Upper lobe of right lung (tissue), 1 donor: ENCODE data around the gene PLEKHA8. TPM values are rescaled to one million over a fixed set of nuclear protein-coding genes. Genes with fewer than 3 reads are reported as not detected.
A peak's percentile ranks its signal among the peaks of the same experiment; 100 is the strongest.

ENCODE experiments used
- ATAC-seq: fragments of 200-7000 bp; cut with Tn5 transposase; one replicate; pipeline ENCODE4 v1.9.1; 2020; ENCODE audit warnings: mild to moderate bottlenecking, moderate library complexity
- DNase-seq: peaks from one replicate; pipeline ENCODE4 v3.0.0-alpha.2; 2020
- H3K27ac ChIP-seq: fragments of 200-600 bp; one replicate; pipeline ENCODE4 v1.8.0; 2022
- H3K27me3 ChIP-seq: fragments of 200-600 bp; one replicate; pipeline ENCODE4 v1.8.0; 2022; ENCODE audit warnings: mild to moderate bottlenecking
- H3K36me3 ChIP-seq: fragments of 200-600 bp; one replicate; pipeline ENCODE4 v1.8.0; 2022
- H3K4me1 ChIP-seq: fragments of 200-600 bp; one replicate; pipeline ENCODE4 v1.8.0; 2022
- H3K4me3 ChIP-seq: fragments of 200-600 bp; one replicate; pipeline ENCODE4 v1.8.0; 2022; ENCODE audit warnings: mild to moderate bottlenecking
- H3K9me3 ChIP-seq: fragments of 200-600 bp; one replicate; pipeline ENCODE4 v1.8.0; 2022
- intact Hi-C: fragments of 100-400 bp; cut with DNase I; formaldehyde crosslinking; loops from one replicate; pipeline ENCODE4 v1.11.0; 2022
- total RNA-seq: library from RNA; stranded (reverse); fragmentation: NEBNext Ultra II Directional; extraction: Animal tissue kit (Norgen Biotek cat#: 25700); gene quantifications from one replicate; pipeline ENCODE4 v1.2.1, GENCODE V29; 2021
- TF ChIP-seq, protein P1 (sequence below): fragments of 200-600 bp; IDR thresholded peaks from one replicate; pipeline ENCODE4 v1.8.0; 2022; ENCODE audit warnings: antibody characterized with exemption
- donor health status: DM: no; HTN: yes; CAD: no; lungs with severe emphysema.

Gene PLEKHA8
- total RNA-seq, 1 donor from 2014 or later = 11.3 TPM

DNA sequence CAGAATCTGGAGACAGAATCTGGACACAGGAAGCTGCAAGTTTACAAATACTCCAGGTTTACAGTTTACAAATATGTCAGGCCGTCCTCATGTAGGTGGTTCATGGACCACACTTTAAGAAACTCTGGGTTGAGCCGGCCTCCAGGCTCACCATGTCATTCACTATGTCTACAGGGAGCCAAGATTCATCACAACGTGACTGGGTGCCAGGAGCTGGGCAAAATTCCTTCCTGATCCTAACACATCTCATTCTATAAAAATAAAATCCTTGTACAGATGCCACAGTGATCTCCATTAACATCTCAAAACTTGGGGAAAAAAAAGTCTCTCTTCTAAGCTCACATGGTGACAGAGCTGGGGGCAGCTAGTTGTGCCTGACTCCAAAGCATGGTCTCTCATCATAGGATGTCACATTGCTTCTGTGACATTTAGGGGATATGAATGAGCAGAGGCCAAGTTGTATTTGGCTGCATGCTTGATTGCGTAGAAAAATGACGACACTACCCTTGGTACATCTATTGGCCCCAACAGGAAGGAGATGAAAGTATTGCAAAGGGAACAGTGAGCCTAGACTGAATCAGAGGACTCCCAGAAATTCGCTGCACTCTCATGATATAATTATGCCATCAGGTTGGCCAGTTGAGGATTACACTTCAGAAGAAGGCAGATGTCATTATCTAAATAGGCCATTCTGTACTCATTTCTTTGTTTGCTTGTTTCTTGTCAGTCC lies 142.4 kb downstream of the PLEKHA8 start:
- H3K27ac ChIP-seq = no peak overlapping the region
- no peak overlapping the region for H3K4me3 ChIP-seq

DNA sequence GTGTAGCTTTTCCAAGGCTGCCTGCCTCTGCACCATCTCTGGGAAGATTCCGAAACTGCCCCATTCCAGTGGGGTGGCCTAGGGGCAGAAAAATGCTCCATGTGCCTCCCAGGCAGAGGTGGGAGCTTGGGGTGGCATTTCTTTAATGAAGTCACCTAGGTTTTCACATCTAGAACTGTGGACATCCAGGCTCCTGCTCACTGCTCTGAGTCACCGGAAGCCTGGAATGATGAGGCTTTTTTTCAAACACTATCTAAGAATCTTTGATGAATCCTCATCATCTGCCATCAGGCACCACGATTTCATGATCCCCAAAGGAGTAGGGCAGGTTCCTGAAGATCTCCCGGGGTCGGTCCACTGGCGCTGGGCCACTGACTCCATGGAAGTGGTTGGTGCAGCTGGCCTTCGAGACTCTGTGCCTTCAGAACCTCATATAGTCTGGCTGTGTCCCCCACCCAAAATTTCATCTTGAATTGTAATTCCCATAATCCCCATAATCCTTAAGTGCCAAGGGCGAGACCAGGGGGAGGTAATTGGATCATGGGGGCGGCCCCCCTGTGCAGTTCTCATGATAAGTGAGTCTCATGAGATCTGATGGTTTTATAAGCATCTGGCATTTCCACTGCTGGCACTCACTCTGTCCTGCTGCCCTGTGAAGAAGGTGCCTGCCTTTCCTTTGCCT lies 143.7 kb downstream of the PLEKHA8 start:
- ATAC-seq = no peak
- Histone ChIP-seq H3K4me1 (peaks cover 10% of the 10 kb centered on the region), H3K36me3 (no peaks in the 10 kb centered on the region), H3K27ac (no peak overlapping the region), H3K9me3 (no peaks in the 10 kb centered on the region), H3K4me3 (no peak overlapping the region), H3K27me3 (no peaks in the 10 kb centered on the region)
- intact Hi-C loops = no loop called here
- TF ChIP-seq, protein P1, sequence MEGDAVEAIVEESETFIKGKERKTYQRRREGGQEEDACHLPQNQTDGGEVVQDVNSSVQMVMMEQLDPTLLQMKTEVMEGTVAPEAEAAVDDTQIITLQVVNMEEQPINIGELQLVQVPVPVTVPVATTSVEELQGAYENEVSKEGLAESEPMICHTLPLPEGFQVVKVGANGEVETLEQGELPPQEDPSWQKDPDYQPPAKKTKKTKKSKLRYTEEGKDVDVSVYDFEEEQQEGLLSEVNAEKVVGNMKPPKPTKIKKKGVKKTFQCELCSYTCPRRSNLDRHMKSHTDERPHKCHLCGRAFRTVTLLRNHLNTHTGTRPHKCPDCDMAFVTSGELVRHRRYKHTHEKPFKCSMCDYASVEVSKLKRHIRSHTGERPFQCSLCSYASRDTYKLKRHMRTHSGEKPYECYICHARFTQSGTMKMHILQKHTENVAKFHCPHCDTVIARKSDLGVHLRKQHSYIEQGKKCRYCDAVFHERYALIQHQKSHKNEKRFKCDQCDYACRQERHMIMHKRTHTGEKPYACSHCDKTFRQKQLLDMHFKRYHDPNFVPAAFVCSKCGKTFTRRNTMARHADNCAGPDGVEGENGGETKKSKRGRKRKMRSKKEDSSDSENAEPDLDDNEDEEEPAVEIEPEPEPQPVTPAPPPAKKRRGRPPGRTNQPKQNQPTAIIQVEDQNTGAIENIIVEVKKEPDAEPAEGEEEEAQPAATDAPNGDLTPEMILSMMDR = no peak
- DNase-seq = no peak

More for the DNA sequence above, 142.4 kb downstream of the PLEKHA8 start:
- ATAC-seq = peak; percentile 32
- intact Hi-C loops = no loop called here
- TF ChIP-seq, protein P1 = no peak
- no peaks in the 10 kb centered on the region for H3K27me3 ChIP-seq
- no peaks in the 10 kb centered on the region for H3K9me3 ChIP-seq
- DNase-seq = no peak
- H3K4me1 ChIP-seq = peaks cover 18% of the 10 kb centered on the region
- no peaks in the 10 kb centered on the region for H3K36me3 ChIP-seq

DNA sequence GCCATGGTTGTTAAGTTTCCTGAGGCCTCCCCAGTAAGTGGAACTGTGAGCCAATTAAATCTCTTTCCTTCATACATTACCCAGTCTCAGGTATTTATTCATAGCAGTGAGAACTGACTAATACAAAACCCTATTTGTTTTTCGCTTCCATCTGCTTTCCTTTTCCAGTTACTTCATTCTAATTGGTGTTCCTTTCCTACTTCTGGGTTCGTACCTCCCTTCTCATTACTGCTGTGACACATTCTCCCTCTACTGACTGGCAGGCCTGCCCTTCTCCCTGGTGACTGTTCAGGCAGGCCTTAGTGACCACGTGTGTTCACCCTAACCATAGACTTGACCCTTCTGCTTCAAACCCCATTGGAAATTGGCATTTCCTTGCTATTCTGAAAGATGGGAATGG lies 144.2 kb downstream of the PLEKHA8 start:
- intact Hi-C loops = no loop called here
- no peak for ATAC-seq
- no peak for DNase-seq
- H3K4me1 ChIP-seq = peaks cover 10% of the 10 kb centered on the region
- H3K36me3 ChIP-seq = no peaks in the 10 kb centered on the region
- H3K27me3 ChIP-seq = no peaks in the 10 kb centered on the region
- TF ChIP-seq, protein P1 = no peak
- H3K4me3 ChIP-seq = no peak overlapping the region
- H3K9me3 ChIP-seq = no peaks in the 10 kb centered on the region
- H3K27ac ChIP-seq = no peak overlapping the region

DNA sequence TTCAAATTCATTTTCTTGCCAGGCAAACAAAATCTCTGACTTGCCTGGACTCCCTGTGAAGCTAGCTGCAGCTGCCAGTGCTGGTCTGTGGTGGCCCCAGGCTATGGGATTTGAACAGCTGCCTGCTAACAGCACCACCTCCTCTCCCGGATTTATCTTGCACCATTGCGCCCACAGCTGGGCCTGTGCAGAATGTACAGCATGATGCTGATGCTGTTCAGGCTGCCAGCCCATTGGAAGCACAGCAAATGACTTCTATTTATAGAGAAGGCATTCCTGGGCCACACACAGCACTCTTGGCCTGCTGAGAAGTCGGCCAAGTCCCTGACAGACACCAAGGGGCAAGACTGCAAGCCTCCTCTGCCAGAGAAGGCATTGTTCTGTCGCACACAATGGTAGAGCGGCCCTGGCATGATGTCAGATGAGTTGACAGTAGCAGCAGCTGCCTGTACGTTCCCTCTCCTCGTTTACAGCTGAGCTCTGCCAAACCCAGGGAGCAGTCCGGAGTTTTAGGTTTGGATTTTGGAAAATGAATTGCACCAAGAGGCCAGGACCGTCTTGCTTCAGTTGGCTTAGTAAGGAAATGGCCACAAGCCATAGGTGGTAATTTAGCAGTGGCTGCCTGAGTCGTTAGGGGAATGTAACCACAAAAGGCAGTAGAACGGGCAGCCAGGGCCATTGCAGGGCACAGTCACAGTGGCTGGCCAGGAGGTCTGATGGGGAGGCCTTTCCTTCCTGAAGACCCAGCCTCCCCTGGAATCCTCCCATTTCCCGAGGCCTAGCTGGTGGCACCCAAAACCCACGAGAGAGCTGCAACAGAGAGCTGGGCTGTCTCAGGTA lies 145.1 kb downstream of the PLEKHA8 start:
- no peaks in the 10 kb centered on the region for H3K9me3 ChIP-seq
- TF ChIP-seq, protein P1 = peak; percentile 23
- ATAC-seq = peak; percentile 63
- peaks cover 10% of the 10 kb centered on the region for H3K4me1 ChIP-seq
- H3K27me3 ChIP-seq = no peaks in the 10 kb centered on the region
- H3K4me3 ChIP-seq = no peak overlapping the region
- H3K27ac ChIP-seq = no peak overlapping the region
- H3K36me3 ChIP-seq = no peaks in the 10 kb centered on the region
- peak; percentile 73 for DNase-seq
- intact Hi-C loops = no loop called here

DNA sequence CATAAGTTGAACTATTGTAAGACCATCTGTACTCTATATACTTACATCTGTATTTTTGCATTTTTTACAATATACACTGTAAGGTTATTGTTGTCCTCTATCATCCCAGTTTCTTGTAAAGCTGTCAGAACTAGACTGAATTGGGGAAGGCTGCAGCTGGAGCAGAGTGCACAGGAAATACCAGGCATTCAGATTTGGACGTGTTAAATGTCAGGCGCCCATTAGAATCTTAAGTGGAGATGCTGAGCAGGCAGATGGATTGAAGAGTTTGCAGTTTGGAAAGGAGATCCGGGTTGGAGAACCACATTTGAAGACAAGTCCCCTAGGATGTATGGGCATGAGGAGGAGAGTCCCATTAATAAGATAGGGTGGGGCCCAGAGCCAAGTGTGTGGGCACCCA lies 147.0 kb downstream of the PLEKHA8 start:
- no peaks in the 10 kb centered on the region for H3K36me3 ChIP-seq
- DNase-seq (no peak), ATAC-seq (no peak)
- H3K4me1 ChIP-seq = peaks cover 13% of the 10 kb centered on the region
- intact Hi-C loops = no loop called here
- no peak overlapping the region for H3K4me3 ChIP-seq
- TF ChIP-seq, protein P1 = no peak
- no peaks in the 10 kb centered on the region for H3K9me3 ChIP-seq
- no peaks in the 10 kb centered on the region for H3K27me3 ChIP-seq
- H3K27ac ChIP-seq = no peak overlapping the region
